Nucleus accumbens (tissue), 56 donors: ENCODE data around the gene CHST13.
A peak's percentile ranks its signal among the peaks of the same experiment; 100 is the strongest.

ENCODE experiments used
- DNase-seq, 56 donors: peaks; one replicate each; lab custom pipeline; 2025; lab: John Stamatoyannopoulos, UW

Gene CHST13

DNA sequence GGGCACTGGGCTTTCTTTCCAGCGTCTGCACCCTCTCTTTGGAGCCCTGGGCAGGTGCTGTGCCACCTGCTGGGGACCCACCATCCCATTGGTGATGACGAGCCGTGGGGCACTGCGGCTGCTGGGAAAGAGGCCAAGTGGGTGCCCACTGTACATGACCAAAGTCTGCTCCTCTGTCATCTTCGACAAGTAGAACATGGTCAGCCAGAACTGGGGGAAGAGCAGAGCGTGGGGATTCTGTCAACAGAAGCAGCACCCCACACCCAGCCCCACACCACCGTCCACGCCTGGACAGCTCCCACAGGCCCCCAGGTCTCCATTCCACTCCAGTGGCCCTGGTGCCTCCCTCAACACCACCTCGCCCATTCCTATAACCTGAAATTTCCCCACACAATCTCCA, 16.1 kb upstream of the CHST13 start:
- no peak for DNase-seq

- DNase-seq = no peak
Observed at GRCh38 chr3:126508564-126508964, 15.4 kb upstream of the CHST13 start.

DNA sequence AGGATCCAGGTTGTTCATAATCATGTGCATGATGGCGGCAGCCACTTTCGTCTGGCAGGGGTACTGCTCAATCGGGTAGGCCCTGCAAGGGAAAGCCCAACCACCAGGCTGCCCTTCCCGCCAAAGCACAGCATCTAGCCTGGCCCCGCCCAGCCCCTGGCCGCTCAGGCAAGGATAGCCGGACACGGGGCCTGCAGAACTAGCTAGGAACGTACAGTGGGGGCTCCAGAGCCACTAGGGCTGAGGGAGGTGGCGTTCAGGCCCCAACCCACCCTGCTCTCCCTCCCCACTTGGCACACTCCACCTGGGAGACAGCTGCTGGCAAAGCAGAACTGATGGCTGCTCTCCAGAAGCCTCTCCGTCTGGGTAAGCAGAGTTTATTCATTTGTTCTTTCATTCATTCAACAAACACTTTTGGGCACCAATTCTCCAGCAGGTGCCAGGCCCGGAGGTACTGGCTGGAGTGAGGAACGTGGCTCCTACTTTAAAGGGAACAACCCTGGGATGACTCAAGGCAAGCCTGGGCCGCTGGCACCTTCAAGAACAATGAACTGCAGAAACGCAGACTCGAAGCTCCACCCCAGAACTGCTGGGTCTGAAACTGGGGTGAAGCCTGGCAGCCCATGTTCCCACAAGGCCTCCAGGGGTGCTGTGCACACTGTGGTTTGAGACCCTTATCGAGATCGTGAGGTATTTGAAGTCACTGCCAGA, 14.2 kb upstream of the CHST13 start:
- DNase-seq = no peak

DNA sequence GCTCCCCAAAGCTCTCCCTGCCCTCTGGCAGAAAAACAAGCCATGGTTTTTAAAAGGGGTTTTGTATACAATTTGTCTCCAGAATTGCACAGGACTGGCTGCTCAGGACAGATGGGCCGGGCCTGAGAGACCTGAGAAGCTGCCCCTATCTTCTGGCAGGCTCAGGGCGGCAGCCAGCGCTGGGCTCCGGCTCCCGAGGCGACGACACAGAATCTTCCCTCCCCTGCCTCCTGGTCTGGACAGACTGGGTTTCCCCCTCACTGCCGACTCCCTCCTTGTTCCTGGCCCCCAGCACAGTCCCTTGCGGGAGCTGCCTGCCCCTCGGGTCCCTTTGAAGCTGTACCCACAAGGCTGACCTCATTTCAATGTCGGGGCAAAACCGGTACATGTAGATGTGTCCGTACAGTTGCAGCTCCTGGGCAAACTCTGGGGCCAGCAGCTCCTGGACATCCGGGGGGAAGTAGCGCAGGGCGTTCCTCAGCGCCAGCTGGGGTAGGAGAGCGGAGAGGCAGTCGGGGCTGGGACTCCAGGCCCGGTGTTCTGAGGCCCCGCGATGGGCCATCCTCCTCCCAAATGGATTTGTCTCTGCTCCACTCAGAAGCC, 13.5 kb upstream of the CHST13 start:
- no peak for DNase-seq

DNA sequence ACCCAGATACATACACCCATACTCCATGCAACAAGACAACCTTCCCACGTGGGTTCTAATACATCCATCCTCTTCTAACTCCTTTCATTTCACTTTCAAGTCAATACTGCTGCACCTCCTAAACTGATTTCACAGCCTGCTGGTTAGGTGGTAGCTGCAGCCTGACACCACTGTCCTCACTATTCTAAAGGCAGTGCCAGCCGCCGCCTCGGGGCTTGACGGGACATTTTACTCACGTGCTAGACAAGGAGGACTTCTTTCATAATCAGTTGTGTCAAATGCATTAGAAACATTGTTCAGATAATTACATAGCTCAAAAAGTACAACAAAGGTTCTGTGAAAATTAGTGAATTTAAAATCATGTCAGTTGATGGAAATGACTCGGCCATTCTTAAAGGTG, 12.7 kb upstream of the CHST13 start:
- DNase-seq = no peak

DNA sequence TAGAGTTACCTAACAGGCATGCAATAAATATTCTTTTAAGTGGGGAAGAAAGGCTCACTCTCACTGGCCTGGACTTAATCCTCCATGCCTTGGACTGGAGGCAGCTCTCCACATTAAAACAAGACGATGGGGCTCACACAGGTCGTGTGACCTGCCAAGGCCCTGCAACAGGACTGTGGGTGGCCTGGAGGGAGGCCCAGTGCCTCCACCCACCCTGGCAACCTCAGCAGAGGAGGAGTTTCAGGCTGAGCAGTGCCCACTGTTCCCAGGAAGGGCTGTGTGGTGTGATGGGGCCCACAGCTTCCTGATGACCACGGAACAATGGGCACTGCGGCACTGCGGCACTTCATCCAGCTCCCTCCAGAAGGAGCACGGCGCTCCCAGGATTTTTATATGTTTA, 11.9 kb upstream of the CHST13 start:
- DNase-seq = peak in 19 of 56 donors; percentile 10 to 66 (median 37)

GRCh38 chr3:126512916-126513650, 10.9 kb upstream of the CHST13 start:
- no peak for DNase-seq

DNA sequence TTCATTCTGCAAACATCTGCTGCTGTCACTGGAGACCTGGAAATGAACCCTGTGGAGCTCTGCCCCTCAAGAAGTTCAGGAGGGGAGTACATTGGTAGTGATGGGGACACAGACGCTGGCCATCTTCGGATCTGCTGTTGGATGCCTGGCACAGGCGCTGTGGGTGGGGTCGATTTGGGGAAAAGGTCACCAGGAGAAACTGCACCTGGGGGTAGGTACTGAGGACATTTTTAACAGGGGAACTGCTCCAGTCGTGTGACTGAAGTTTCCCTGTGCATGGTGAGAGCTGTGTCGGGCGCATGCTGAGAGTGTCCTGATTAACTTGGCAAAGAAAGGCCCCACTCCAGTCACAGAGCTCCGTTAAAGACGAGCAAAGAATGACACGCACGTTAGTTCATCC, 9.8 kb upstream of the CHST13 start:
- no peak for DNase-seq

- DNase-seq = no peak
Observed at GRCh38 chr3:126515066-126515706, 8.8 kb upstream of the CHST13 start.

GRCh38 chr3:126516152-126516935, 7.6 kb upstream of the CHST13 start:
- DNase-seq = no peak

DNA sequence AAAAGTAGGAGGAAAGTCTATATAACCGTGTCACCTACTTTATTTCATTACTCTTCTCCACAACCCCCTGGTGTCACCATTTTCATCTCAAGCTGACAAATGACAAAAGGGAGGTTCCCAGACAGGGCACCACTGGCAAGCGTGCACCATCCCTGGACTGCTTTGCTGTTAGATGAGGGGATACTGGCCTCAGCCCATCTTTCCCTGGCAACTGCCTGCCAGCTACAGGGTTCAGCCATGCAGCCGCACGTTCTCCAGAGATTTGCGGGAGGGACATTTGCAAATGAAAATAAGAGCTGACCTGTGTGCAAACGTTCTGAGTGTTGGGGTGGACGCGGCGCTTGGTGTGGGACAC, 7.0 kb upstream of the CHST13 start:
- no peak for DNase-seq

DNA sequence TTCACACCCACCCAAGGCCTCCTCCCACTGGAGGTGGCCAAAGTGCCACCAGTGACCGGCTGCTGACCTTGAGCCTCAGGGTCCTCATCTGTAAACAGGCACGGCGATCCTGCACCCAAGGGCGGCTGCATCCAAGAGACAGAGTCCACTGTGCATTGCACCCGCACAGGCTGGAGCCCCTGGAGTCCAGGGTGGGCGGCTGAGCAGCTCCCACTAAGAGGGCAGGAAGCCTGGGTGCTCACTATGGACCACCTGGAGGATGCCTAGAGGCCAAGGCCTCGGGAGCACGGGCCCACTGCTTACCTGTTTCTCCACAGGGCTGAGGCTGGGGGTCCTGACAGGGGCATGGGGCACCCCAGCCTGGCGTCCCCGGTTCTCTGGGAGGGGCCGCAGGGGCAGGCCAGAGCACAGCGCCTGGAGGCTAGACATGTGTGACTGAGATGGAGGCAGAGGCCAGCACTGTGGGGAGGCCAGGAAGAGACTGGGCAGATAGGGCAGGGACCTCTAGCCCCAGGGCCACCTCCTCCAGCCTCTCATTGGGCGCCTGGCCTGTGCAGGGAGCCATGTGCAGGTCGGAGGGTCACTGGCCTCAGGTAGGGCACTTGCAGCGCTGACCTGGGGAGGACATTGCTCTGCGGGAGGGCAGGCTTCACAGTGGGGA, 6.5 kb upstream of the CHST13 start, which contains the start of gene UROC1:
TSS of gene UROC1 (minus strand) at position 483 of the 661 bp plus-strand sequence. CDS start at position 429, 54 bp downstream.
- no peak for DNase-seq

GRCh38 chr3:126517986-126518778, 5.8 kb upstream of the CHST13 start:
- DNase-seq = no peak

- DNase-seq = no peak
Observed at GRCh38 chr3:126518779-126519177, 5.2 kb upstream of the CHST13 start.

- DNase-seq = no peak
Observed at GRCh38 chr3:126519506-126520455, 4.2 kb upstream of the CHST13 start.

DNA sequence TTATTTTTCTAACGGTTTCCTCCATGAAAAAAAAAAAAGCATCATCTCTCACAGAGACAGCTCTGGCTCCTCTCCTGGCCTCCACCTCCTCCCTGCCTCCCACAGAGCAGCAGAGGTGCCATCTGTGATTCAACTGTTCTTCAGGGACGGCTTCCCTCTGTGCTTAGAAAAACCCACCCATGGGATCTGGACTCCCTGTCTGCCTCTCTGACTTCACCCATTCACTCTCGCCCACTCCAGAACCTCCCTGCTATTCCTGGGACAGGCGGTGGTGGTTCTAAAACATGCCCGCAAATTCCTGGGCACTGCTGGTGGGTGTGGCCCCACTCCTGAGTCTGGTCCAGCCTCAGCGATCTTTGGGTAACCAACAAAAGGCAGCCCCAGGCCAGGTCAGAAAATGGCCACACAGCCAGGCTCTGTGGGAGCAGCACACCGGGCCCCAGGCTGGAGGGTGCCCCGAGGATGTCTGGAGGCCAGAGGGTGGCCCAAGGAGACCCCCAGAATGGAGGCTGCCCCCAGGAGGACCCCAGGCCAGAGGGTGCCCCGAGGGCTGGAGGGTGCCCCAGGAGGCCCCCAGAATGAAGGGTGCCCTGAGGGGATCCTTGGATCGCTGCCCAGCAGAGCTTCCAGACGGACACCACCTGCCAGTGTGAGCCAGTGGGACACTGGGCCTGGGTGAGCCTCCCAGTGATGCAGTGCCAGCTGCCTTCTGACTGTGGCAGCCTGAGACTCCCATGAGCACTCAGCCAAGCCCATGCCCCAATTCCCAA, 2.6 kb upstream of the CHST13 start:
- DNase-seq = no peak

GRCh38 chr3:126522363-126522788, 1.6 kb upstream of the CHST13 start:
- peak in 41 of 56 donors; percentile 9 to 79 (median 31) for DNase-seq
